ENCODE data around the gene TEK. TPM values are rescaled to one million over a fixed set of nuclear protein-coding genes. Genes with fewer than 3 reads are reported as not detected.

Gene TEK
- total and polyA plus RNA-seq, 9 of the 15 experiments (the other 6 are each of a cell fraction or from before 2014, with no cell fraction given) = 0.03 to 0.13 (median 0.06) TPM

GRCh38 chr9:27188426-27188825, 79.4 kb downstream of the TEK start:
- no peaks in the 10 kb centered on the region for H3K9me3 ChIP-seq (replicated peaks; ENCODE audit: control insufficient read depth, insufficient read depth, low read depth, low read length)
- no peaks in the 10 kb centered on the region for H4K20me1 ChIP-seq (replicated peaks; ENCODE audit: control insufficient read depth, insufficient read depth, low read length)
- H3K27me3 ChIP-seq (ENCODE audit: control insufficient read depth in 2 of 2, insufficient read depth in 2 of 2, low read length in 2 of 2) = no peaks in the 10 kb centered on the region
- in situ Hi-C loops (cut with MboI) = no loop called here
- H3K36me3 ChIP-seq (ENCODE audit: control insufficient read depth, insufficient read depth, low read length) = no peaks in the 10 kb centered on the region
- no TSS peak for BruUV-seq (replicated peaks)
- no peaks in the 10 kb centered on the region for H3K9me1 ChIP-seq (ENCODE audit: control insufficient read depth, insufficient read depth, low read length)
- H3K4me1 ChIP-seq (replicated peaks in 1 of 2; ENCODE audit: control insufficient read depth in 2 of 2, insufficient read depth in 2 of 2, low read length in 2 of 2) = no peaks in the 10 kb centered on the region
- WGBS (ENCODE audit: insufficient coverage, low coverage, missing lambda C conversion rate) = 0% methylated on average over 1 of the region's 1 CpG
- no peak for DNase-seq (ENCODE audit: extremely low read depth in 1 of 4, low spot score in 3 of 4)
- ChIA-PET POLR2A (no interaction called here), CTCF (ENCODE audit: low intra/inter-chr PET ratio) (no interaction called here)
- ATAC-seq = no peak
- TF ChIP-seq MEF2D (tag; conservative IDR thresholded peaks at IDR 0.05; ENCODE audit: low read depth) (no peak), MYBL2 (IDR thresholded peaks at IDR 0.05; ENCODE audit: low read depth) (no peak), MYBL2 (CRISPR knock-in tag; IDR thresholded peaks at IDR 0.05; ENCODE audit: borderline replicate concordance) (no peak), NFE2L1 (tag; IDR thresholded peaks at IDR 0.05; ENCODE audit: borderline replicate concordance, low read depth) (no peak), HNRNPLL (IDR thresholded peaks at IDR 0.05; ENCODE audit: low read depth, low read length, poor library complexity, severe bottlenecking) (no peak), RBM17 (IDR thresholded peaks at IDR 0.05; ENCODE audit: borderline replicate concordance, low read depth, low read length) (no peak)
- FAIRE-seq = no peak
- intact Hi-C loops (cut with micrococcal nuclease) = no loop called here
- H3K4me3 ChIP-seq = no peak overlapping the region
- no peak overlapping the region for H3K9ac ChIP-seq (ENCODE audit: insufficient read depth in 1 of 2, low read depth in 2 of 2, low read length in 2 of 2)
- no peak overlapping the region for H2AFZ ChIP-seq (ENCODE audit: low read depth, low read length)
- no peak overlapping the region for H3K27ac ChIP-seq (ENCODE audit: extremely low read depth, low read depth, low read length)
- H3K4me2 ChIP-seq (ENCODE audit: insufficient read depth, low read length) = no peak overlapping the region
- no peaks in the 10 kb centered on the region for H3K79me2 ChIP-seq (ENCODE audit: control insufficient read depth, insufficient read depth, low read length)

DNA sequence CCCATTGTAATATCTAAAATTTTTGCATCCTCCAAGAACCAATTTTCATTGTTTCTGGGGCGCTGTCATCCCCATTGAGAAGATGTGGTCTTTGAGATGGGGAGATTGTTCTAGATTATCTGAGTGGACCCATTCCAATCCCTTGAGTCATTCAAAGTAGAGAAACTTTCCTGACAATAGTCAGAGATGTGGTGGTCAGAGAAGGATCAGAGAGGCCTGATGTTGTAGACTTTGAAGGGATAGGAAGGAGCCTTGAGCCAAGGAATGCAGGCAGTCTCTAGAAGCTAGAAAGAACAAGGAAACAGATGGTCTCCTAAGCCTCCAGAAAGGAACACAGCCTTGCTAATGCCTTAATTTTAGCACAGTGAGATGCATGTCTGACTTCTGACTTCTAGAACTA, 80.4 kb downstream of the TEK start:
- H3K4me3 ChIP-seq = no peak overlapping the region
- H3K9me1 ChIP-seq (ENCODE audit: control insufficient read depth, insufficient read depth, low read length) = no peaks in the 10 kb centered on the region
- no peaks in the 10 kb centered on the region for H3K36me3 ChIP-seq (ENCODE audit: control insufficient read depth, insufficient read depth, low read length)
- ATAC-seq (no peak), DNase-seq (ENCODE audit: extremely low read depth in 1 of 4, low spot score in 3 of 4) (no peak), FAIRE-seq (no peak)
- ChIA-PET CTCF (ENCODE audit: low intra/inter-chr PET ratio) (no interaction called here), POLR2A (no interaction called here)
- in situ Hi-C loops (cut with MboI) = no loop called here
- H3K79me2 ChIP-seq (ENCODE audit: control insufficient read depth, insufficient read depth, low read length) = no peaks in the 10 kb centered on the region
- H3K9ac ChIP-seq (ENCODE audit: insufficient read depth in 1 of 2, low read depth in 2 of 2, low read length in 2 of 2) = no peak overlapping the region
- no peaks in the 10 kb centered on the region for H3K27me3 ChIP-seq (ENCODE audit: control insufficient read depth in 2 of 2, insufficient read depth in 2 of 2, low read length in 2 of 2)
- H3K27ac ChIP-seq (ENCODE audit: extremely low read depth, low read depth, low read length) = no peak overlapping the region
- H3K4me2 ChIP-seq (ENCODE audit: insufficient read depth, low read length) = no peak overlapping the region
- no CpG with 5 or more reads among the region's 1 CpG for WGBS (ENCODE audit: insufficient coverage, low coverage, missing lambda C conversion rate)
- H3K9me3 ChIP-seq (replicated peaks; ENCODE audit: control insufficient read depth, insufficient read depth, low read depth, low read length) = no peaks in the 10 kb centered on the region
- intact Hi-C loops (cut with micrococcal nuclease) = no loop called here
- H2AFZ ChIP-seq (ENCODE audit: low read depth, low read length) = no peak overlapping the region
- BruUV-seq (replicated peaks) = no TSS peak
- H4K20me1 ChIP-seq (replicated peaks; ENCODE audit: control insufficient read depth, insufficient read depth, low read length) = no peaks in the 10 kb centered on the region
- no peaks in the 10 kb centered on the region for H3K4me1 ChIP-seq (replicated peaks in 1 of 2; ENCODE audit: control insufficient read depth in 2 of 2, insufficient read depth in 2 of 2, low read length in 2 of 2)
- TF ChIP-seq SUPT5H (IDR thresholded peaks at IDR 0.05) = no peak
- no peak for TF ChIP-seq CEBPZ (IDR thresholded peaks at IDR 0.05; ENCODE audit: borderline replicate concordance, low read depth, low read length)
- TF ChIP-seq IRF2 (CRISPR knock-in tag; IDR thresholded peaks at IDR 0.05) = no peak
- TF ChIP-seq, protein P1, sequence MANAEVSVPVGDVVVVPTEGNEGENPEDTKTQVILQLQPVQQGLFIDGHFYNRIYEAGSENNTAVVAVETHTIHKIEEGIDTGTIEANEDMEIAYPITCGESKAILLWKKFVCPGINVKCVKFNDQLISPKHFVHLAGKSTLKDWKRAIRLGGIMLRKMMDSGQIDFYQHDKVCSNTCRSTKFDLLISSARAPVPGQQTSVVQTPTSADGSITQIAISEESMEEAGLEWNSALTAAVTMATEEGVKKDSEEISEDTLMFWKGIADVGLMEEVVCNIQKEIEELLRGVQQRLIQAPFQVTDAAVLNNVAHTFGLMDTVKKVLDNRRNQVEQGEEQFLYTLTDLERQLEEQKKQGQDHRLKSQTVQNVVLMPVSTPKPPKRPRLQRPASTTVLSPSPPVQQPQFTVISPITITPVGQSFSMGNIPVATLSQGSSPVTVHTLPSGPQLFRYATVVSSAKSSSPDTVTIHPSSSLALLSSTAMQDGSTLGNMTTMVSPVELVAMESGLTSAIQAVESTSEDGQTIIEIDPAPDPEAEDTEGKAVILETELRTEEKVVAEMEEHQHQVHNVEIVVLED (CRISPR knock-in tag; IDR thresholded peaks at IDR 0.05) = no peak
- no peak for TF ChIP-seq RNF2 (IDR thresholded peaks at IDR 0.05)
- no peak for TF ChIP-seq ZNF232 (CRISPR knock-in tag; IDR thresholded peaks at IDR 0.05)
- no peak for TF ChIP-seq SMARCA4 (IDR thresholded peaks at IDR 0.05)
